H1 (cell line): Measurements from ENCODE around the gene CNIH4. TPM values are rescaled to one million over a fixed set of nuclear protein-coding genes. Genes with fewer than 3 reads are reported as not detected.

Experiments
- CTCF ChIA-PET: fragments of 300-600 bp; sonication (Branson Sonifier 250); formaldehyde crosslinking; loops from one replicate; lab custom pipeline; 2021; ENCODE audit not compliant: partially characterized antibody; lab: Charles Lee
- POLR2A ChIA-PET: fragments of 300-600 bp; sonication (Branson Sonifier 250); formaldehyde crosslinking; loops from one replicate; lab custom pipeline; 2021; ENCODE audit warnings: inconsistent platforms; ENCODE audit not compliant: partially characterized antibody; lab: Charles Lee
- DNase-seq, 2 experiments: peaks; one replicate each; pipeline versions ENCODE4 v3.0.0 to v3.0.0-alpha.2; 2010 to 2022; ENCODE audit warnings: low spot score in 2 of 2, low read depth in 1 of 2, mixed read lengths in 1 of 2
- FAIRE-seq: peaks from 2 replicates; lab custom pipeline; 2011; peaks lifted over from hg19 to GRCh38; lab: Jason Lieb, UNC
- H2AFZ ChIP-seq: 2 replicates; pipeline ENCODE4 v1.8.1; 2012; ENCODE audit warnings: low read length, inconsistent platforms
- H2AK5ac ChIP-seq: 2 replicates; pipeline ENCODE4 v1.6.1; 2013; ENCODE audit warnings: low read depth, low read length
- H2BK120ac ChIP-seq: replicated peaks from 2 replicates; pipeline ENCODE3; 2013; ENCODE audit warnings: low read depth, low read length, inconsistent platforms
- H2BK12ac ChIP-seq: 2 replicates; pipeline ENCODE4 v1.6.1; 2013; ENCODE audit warnings: low read depth, low read length
- H2BK15ac ChIP-seq: 2 replicates; pipeline ENCODE4 v1.6.1; 2013; ENCODE audit warnings: low read length
- H2BK20ac ChIP-seq: 2 replicates; pipeline ENCODE4 v1.6.1; 2013; ENCODE audit warnings: low read length
- H2BK5ac ChIP-seq: 2 replicates; pipeline ENCODE4 v1.6.1; 2013; ENCODE audit warnings: low read depth, low read length
- H3K14ac ChIP-seq: 2 replicates; pipeline ENCODE4 v1.6.1; 2013; ENCODE audit warnings: inconsistent platforms; ENCODE audit not compliant: insufficient read length
- H3K18ac ChIP-seq: 2 replicates; pipeline ENCODE4 v1.6.1; 2013; ENCODE audit warnings: low read length; ENCODE audit errors: extremely low read depth
- H3K23ac ChIP-seq: 2 replicates; pipeline ENCODE4 v1.6.1; 2013; ENCODE audit warnings: inconsistent platforms; ENCODE audit not compliant: insufficient read length
- H3K23me2 ChIP-seq: 2 replicates; pipeline ENCODE4 v1.6.1; 2013; ENCODE audit warnings: low read depth, low read length
- H3K27ac ChIP-seq: 2 replicates; pipeline ENCODE4 v1.6.1; 2011; ENCODE audit warnings: low read depth, low read length, inconsistent platforms
- H3K27me3 ChIP-seq, 4 experiments: replicated peaks in 1 of 4; 1 replicate in 1 of 4; 2 replicates in 3 of 4; pipeline versions ENCODE4 v1.6.1 to v1.8.1; 2011 to 2013; ENCODE audit warnings: low read length in 3 of 4, mild to moderate bottlenecking in 3 of 4, inconsistent platforms in 2 of 4, mixed read lengths in 2 of 4, moderate library complexity in 1 of 4; ENCODE audit not compliant: control insufficient read depth in 3 of 4, insufficient read depth in 3 of 4; ENCODE audit errors: extremely low read depth in 1 of 4
- H3K36me3 ChIP-seq, 4 experiments: 2 replicates each; pipeline versions ENCODE4 v1.6.1 to v1.8.1; 2011 to 2013; ENCODE audit warnings: mild to moderate bottlenecking in 4 of 4, low read length in 3 of 4, moderate library complexity in 2 of 4, control low read depth in 1 of 4, inconsistent platforms in 1 of 4; ENCODE audit not compliant: insufficient read depth in 4 of 4, control insufficient read depth in 2 of 4
- H3K4ac ChIP-seq: replicated peaks from 2 replicates; pipeline ENCODE3; 2013; ENCODE audit warnings: low read length, low read depth, mixed read lengths, inconsistent platforms; ENCODE audit not compliant: insufficient read length
- H3K4me1 ChIP-seq, 4 experiments: replicated peaks in 1 of 4; 1 replicate in 1 of 4; 2 replicates in 3 of 4; pipeline versions ENCODE4 v1.6.1 to v1.8.1; 2011 to 2013; ENCODE audit warnings: low read length in 3 of 4, inconsistent platforms in 2 of 4, mixed read lengths in 1 of 4; ENCODE audit not compliant: insufficient read depth in 4 of 4, control insufficient read depth in 3 of 4
- H3K4me2 ChIP-seq, 2 experiments: 2 replicates each; pipeline versions ENCODE4 v1.6.1 to v1.8.1; 2011 to 2013; ENCODE audit warnings: low read depth in 2 of 2, low read length in 2 of 2, control low read depth in 1 of 2, inconsistent platforms in 1 of 2, mild to moderate bottlenecking in 1 of 2; ENCODE audit not compliant: insufficient read depth in 1 of 2
- H3K4me3 ChIP-seq, 4 experiments: fragments of 200-600, 300-600 bp in 1 of 4; sonication (generic), shearing (Covaris generic), sonication (Bioruptor Twin) in 1 of 4; 2 replicates each; pipeline versions ENCODE4 v1.5.1 to v1.8.1; 2011 to 2016; ENCODE audit warnings: low read length in 4 of 4, low read depth in 3 of 4, control low read depth in 2 of 4, inconsistent platforms in 2 of 4, mild to moderate bottlenecking in 2 of 4, mixed read lengths in 1 of 4, moderate library complexity in 1 of 4; ENCODE audit not compliant: insufficient read depth in 2 of 4; ENCODE audit errors: extremely low read depth in 1 of 4
- H3K56ac ChIP-seq: replicated peaks from 2 replicates; pipeline ENCODE3; 2013; ENCODE audit warnings: low read depth, mild to moderate bottlenecking, mixed read lengths, low read length, inconsistent platforms; ENCODE audit not compliant: insufficient read length
- H3K79me1 ChIP-seq: 2 replicates; pipeline ENCODE4 v1.6.1; 2013; ENCODE audit warnings: low read depth, low read length, control low read depth
- H3K79me2 ChIP-seq, 2 experiments: 2 replicates each; pipeline versions ENCODE4 v1.6.1 to v1.8.1; 2012 to 2013; ENCODE audit warnings: low read length in 2 of 2, mild to moderate bottlenecking in 2 of 2, inconsistent platforms in 1 of 2; ENCODE audit not compliant: insufficient read depth in 2 of 2, control insufficient read depth in 1 of 2
- H3K9ac ChIP-seq, 4 experiments: replicated peaks in 1 of 4; 1 replicate in 1 of 4; 2 replicates in 3 of 4; pipeline versions ENCODE4 v1.6.1 to v1.8.1; 2011 to 2013; ENCODE audit warnings: low read depth in 3 of 4, low read length in 3 of 4, control low read depth in 2 of 4, mild to moderate bottlenecking in 2 of 4, moderate library complexity in 2 of 4, inconsistent platforms in 1 of 4; ENCODE audit errors: extremely low read depth in 1 of 4
- H3K9me3 ChIP-seq, 2 experiments: 2 replicates each; pipeline versions ENCODE4 v1.6.1 to v1.8.1; 2012 to 2013; ENCODE audit warnings: mild to moderate bottlenecking in 2 of 2, moderate library complexity in 2 of 2, control low read depth in 1 of 2, inconsistent platforms in 1 of 2, low read depth in 1 of 2, low read length in 1 of 2, mixed read lengths in 1 of 2; ENCODE audit not compliant: insufficient read depth in 2 of 2
- H4K20me1 ChIP-seq, 2 experiments: replicated peaks in 1 of 2; 2 replicates each; pipeline versions ENCODE3 to v1.8.1; 2011 to 2013; ENCODE audit warnings: inconsistent platforms in 2 of 2, low read length in 2 of 2, mild to moderate bottlenecking in 1 of 2; ENCODE audit not compliant: insufficient read depth in 2 of 2, control insufficient read depth in 1 of 2
- H4K5ac ChIP-seq: 2 replicates; pipeline ENCODE4 v1.6.1; 2013; ENCODE audit warnings: low read length, low read depth, mixed read lengths, inconsistent platforms; ENCODE audit not compliant: insufficient read length
- H4K8ac ChIP-seq: 2 replicates; pipeline ENCODE4 v1.8.0; 2013; ENCODE audit warnings: mild to moderate bottlenecking, moderate library complexity, low read length, inconsistent platforms; ENCODE audit not compliant: insufficient read depth; ENCODE audit errors: extremely low read depth
- H4K91ac ChIP-seq: replicated peaks from 2 replicates; pipeline ENCODE3; 2013; ENCODE audit warnings: low read length, mixed read lengths, inconsistent platforms; ENCODE audit not compliant: insufficient read length
- BCL11A ChIP-seq, 2 experiments: IDR thresholded peaks; one replicate each; pipeline ENCODE4 v1.6.1; 2011; ENCODE audit warnings: low read depth in 2 of 2, low read length in 2 of 2, mild to moderate bottlenecking in 2 of 2
- HDAC2 ChIP-seq, 2 experiments: fragments of 300-600 bp in 1 of 2; sonication (generic) in 1 of 2; IDR thresholded peaks; 2 replicates each; pipeline ENCODE4 v1.6.1; 2011 to 2012; ENCODE audit warnings: low read depth in 2 of 2, low read length in 2 of 2, mild to moderate bottlenecking in 2 of 2, moderate library complexity in 2 of 2, borderline replicate concordance in 1 of 2, inconsistent platforms in 1 of 2
- MAFK ChIP-seq: IDR thresholded peaks from 2 replicates; pipeline ENCODE4 v1.6.1; 2012; ENCODE audit warnings: low read depth, mild to moderate bottlenecking, improper control_type of control experiment, low read length
- SUZ12 ChIP-seq: fragments of 200-600 bp; sonication (generic); IDR thresholded peaks from 2 replicates; pipeline ENCODE4 v1.6.1; 2012; ENCODE audit warnings: mild to moderate bottlenecking, inconsistent platforms, low read length, moderate library complexity, mixed read lengths
- WGBS, 2 experiments: shearing (Covaris generic) in 1 of 2; methylation state at CpG; one replicate each; pipeline versions ENCODE4 v1.1.6 to v1.1.7; 2013 to 2015; ENCODE audit warnings: low lambda C conversion rate in 2 of 2, mixed read lengths in 2 of 2, inconsistent platforms in 1 of 2, low coverage in 1 of 2, missing lambda C conversion rate in 1 of 2; ENCODE audit not compliant: insufficient replicate concordance in 2 of 2, insufficient coverage in 1 of 2, insufficient read length in 1 of 2; ENCODE audit errors: extremely low coverage in 1 of 2, missing lambda C conversion rate in 1 of 2; 5-methylcytosine and 5-hydroxymethylcytosine counted together
- polyA plus RNA-seq, 7 experiments: library from polyadenylated mRNA; depleted of rRNA in 3 of 7; stranded (reverse) in 5 of 7; unstranded in 2 of 7; fragments of >200 nt in 5 of 7; fragments of 200-250 nt in 2 of 7; gene quantifications; 1 replicate in 5 of 7; 2 replicates in 1 of 7; 4 replicates in 1 of 7; pipeline versions ENCODE4 v1.2.1 to v1.2.3, GENCODE V29; 2011 to 2013; ENCODE audit warnings: missing spikeins in 2 of 7, mixed read lengths in 2 of 7
- total RNA-seq: library from RNA; stranded (reverse); fragmentation: NEBNext Ultra II Directional; extraction: Animal tissue kit (Norgen Biotek cat#: 25700); gene quantifications from 2 replicates; pipeline ENCODE4 v1.2.1, GENCODE V29; 2021

The CNIH4 gene
- total and polyA plus RNA-seq, 2 of the 8 experiments (the other 6 are each of a cell fraction or from before 2014, with no cell fraction given): 76.2 to 151 TPM

DNA sequence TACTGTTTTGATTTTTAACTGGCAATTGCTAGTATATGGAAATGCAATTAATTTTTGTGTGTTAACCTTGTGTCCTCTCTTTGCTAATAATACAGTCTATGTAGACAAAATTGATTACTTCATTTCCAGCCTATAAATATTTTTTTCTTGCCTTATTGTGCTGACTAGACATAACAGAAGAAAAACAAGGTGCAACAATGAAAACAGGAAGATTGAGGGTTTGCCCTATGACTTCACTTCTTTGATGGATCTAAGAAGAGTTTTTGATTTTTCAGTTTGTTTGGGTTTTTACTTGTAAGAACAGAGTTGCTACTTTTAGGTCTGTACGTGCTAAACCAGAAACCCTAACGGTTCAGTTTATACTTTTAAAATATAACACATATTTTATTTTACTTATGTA is 8.5 kb upstream of the CNIH4 start:
- H3K9me3 ChIP-seq: peaks cover 14 to 30% of the 10 kb centered on the region in 2 experiments
- H3K79me2 ChIP-seq: no peaks in the 10 kb centered on the region
- POLR2A ChIA-PET: no interaction called here
- no peak overlapping the region for H4K8ac ChIP-seq
- no peak overlapping the region for H2BK120ac ChIP-seq
- no peak overlapping the region for H2BK5ac ChIP-seq
- H3K14ac ChIP-seq: no peak overlapping the region
- no peak overlapping the region for H3K56ac ChIP-seq
- no peaks in the 10 kb centered on the region for H3K4me1 ChIP-seq
- no peak overlapping the region for H3K4me2 ChIP-seq
- FAIRE-seq (no peak), DNase-seq (no peak)
- no peak overlapping the region for H2BK12ac ChIP-seq
- no peak overlapping the region for H3K4ac ChIP-seq
- no peak overlapping the region for H4K5ac ChIP-seq
- H3K27me3 ChIP-seq: no peaks in the 10 kb centered on the region
- CTCF ChIA-PET: no interaction called here
- WGBS, 2 experiments: 95% methylated on average over 2 of the region's 2 CpGs; no CpG with 5 or more reads in 1 of the 2 experiments
- no peak overlapping the region for H3K4me3 ChIP-seq
- TF ChIP-seq MAFK (peak; percentile 54; the same call in 1 of the 2 replicates), HDAC2 (IDR thresholded peaks at IDR 0.05; ENCODE audit: borderline replicate concordance in 1 of 2, low read depth in 2 of 2, low read length in 2 of 2) (no peak), SUZ12 (no peak), BCL11A (IDR thresholded peaks at IDR 0.05; ENCODE audit: low read depth in 2 of 2, low read length in 2 of 2) (no peak)
- H4K91ac ChIP-seq: no peak overlapping the region
- H3K18ac ChIP-seq: no peak overlapping the region
- no peaks in the 10 kb centered on the region for H4K20me1 ChIP-seq
- no peak overlapping the region for H3K27ac ChIP-seq
- H2BK20ac ChIP-seq: no peak overlapping the region
- no peak overlapping the region for H3K9ac ChIP-seq
- H3K36me3 ChIP-seq: peaks cover 0 to 2% (median under 1%) of the 10 kb centered on the region in 4 experiments; a peak in 1 of 8 replicates
- H3K23ac ChIP-seq: no peak overlapping the region
- H2BK15ac ChIP-seq: no peak overlapping the region
- no peak overlapping the region for H2AFZ ChIP-seq
- H3K23me2 ChIP-seq: no peaks in the 10 kb centered on the region
- H2AK5ac ChIP-seq: no peak overlapping the region
- no peaks in the 10 kb centered on the region for H3K79me1 ChIP-seq
